ENCODE measurements around the gene NEUROG1.

NEUROG1 gene

GRCh38 chr5:135561266-135561665 lies 25.5 kb upstream of the NEUROG1 start:
- no peak for DNase-seq

- peak; percentile 80 for DNase-seq
Measured at GRCh38 chr5:135560858-135561257, 25.1 kb upstream of the NEUROG1 start.

GRCh38 chr5:135559354-135559753 lies 23.6 kb upstream of the NEUROG1 start:
- DNase-seq = no peak

GRCh38 chr5:135557076-135557838 lies 21.5 kb upstream of the NEUROG1 start:
- DNase-seq = no peak

GRCh38 chr5:135556620-135557019 lies 20.9 kb upstream of the NEUROG1 start:
- no peak for DNase-seq

GRCh38 chr5:135555530-135555929 lies 19.8 kb upstream of the NEUROG1 start:
- no peak for DNase-seq

DNA sequence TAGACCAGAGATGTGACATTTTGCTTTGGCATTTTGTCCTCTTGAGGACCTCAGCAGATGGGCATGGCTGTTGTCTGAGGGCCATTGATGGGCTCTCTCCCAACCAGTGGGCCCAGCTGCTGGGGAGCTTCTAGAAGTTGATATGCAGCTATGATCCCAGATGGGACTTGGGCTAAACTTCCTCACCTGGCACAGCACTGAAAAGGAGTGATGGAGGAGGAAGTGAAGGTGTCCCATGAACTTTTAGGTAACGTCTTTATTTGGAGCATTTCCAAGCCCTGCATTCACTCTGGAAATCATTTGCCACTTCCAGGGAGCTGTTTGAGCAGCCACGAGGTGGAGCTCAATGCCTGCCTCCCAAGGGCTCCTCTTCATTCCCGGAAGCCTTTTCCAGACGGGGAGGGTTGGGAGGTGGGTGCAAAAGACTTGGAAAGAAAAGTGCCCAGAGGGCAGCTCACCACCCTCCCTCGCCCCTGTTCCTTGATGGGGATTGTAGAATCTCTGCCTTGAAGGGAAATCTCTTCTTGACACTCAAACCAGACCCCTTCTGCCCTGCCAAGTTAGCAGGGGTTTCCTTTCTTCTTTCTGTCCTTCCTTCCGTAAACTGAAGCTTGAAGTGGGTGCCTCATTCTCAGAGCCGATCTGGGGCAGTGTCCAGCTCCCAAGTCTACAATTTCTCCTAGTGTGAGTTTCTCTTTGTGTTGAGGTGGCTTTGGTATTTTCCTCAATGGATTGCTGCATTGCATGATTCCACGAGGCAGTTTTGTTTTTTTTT lies 18.1 kb upstream of the NEUROG1 start:
- DNase-seq = no peak

- peak; percentile 64 for DNase-seq
Measured at GRCh38 chr5:135551593-135552447, 16.1 kb upstream of the NEUROG1 start.

GRCh38 chr5:135549413-135549812 lies 13.6 kb upstream of the NEUROG1 start:
- DNase-seq = no peak

DNA sequence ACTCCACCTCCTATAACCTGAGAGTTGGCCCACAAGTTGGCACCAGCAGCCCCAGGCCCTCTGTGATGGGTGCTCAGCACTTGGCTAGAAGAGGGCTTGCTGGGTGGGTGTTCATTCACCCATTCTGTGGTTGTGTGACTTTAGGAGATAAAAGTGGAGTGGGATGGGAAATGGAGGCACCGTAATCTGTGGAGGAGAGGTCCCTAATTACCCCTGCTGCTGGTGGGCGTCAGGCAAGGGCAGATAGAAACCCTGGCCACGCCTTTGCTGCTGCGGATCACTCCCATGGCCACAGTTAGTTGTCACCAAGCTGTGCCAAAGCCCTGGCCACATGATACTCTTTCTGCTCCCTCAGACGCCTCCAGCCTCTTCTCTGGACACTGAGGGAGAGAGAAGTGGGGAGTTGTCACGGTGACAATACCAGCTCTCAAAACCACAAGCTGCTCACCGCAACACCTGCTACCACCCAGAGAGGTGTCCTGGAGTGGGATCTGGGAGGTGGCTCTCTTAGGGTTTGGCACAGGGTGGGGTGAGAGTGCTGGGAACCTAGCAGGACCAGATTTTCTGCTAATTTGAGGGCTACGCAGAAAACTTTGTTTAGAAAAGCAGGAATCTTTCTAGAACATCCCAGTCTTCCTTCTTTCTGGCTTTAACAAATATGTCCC lies 12.0 kb upstream of the NEUROG1 start:
- DNase-seq = no peak

DNA sequence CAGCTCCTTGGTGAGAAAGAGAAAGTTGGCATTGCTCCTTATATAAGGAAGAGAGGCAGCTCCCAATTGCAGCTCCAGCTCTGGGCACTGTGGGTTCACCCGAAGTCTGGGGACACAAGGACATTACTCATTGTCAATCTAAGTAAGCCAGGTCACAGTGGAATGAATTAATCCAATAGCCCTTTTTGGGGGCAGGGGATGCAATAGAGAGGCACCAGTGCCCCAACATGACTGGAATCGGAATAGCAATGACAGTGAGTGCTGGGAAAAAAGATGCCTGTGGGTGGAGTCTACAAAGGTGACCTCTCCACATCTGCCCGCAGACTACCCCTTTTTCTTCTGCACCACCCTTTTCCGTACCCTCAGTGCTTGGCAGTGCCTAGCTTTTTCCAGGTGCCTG lies 11.1 kb upstream of the NEUROG1 start:
- no peak for DNase-seq

DNA sequence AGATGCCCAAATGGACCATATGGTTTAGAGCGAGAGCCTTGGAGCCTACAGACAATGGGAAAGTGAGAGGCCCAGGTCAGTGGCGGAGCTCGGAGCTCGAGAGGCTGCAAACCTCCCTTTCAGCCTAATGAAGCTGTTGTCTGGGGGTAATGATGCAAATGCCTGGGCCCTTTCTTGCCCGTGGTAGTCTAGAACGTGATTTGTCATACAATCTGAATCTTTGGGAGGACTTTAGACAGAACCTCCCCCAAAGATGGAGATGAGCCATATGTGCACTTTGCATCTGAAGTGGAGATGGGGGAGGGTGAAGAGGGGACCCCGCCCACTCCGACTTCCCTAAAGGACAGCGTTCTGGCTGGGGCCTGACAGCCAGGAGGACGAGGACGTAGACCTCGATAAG lies 10.3 kb upstream of the NEUROG1 start:
- no peak for DNase-seq

DNA sequence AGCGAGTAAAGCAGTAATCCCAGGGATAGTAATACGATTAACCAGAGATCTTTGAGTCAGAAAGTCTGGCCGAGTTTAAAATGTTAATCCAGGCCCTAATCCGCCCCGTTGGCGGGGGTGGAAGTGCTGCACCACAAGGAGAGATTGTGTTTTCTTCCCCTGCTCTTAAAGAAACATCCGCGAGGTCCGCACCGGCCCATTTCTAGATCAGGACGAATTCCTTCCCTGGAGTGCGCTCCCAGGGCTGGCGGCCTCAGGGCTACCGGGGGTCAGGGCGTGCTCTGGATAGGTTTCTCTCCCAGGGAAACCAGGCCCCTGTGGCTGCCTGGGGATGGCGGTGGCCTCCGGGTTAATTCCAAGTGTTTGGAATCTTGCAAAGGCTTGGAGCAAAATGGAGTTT lies 9.3 kb upstream of the NEUROG1 start:
- no peak for DNase-seq

- DNase-seq = no peak
Measured at GRCh38 chr5:135543485-135544304, 7.9 kb upstream of the NEUROG1 start.

GRCh38 chr5:135543001-135543484 lies 7.3 kb upstream of the NEUROG1 start:
- DNase-seq = no peak

- DNase-seq = no peak
Measured at GRCh38 chr5:135541807-135542502, 6.2 kb upstream of the NEUROG1 start.

DNA sequence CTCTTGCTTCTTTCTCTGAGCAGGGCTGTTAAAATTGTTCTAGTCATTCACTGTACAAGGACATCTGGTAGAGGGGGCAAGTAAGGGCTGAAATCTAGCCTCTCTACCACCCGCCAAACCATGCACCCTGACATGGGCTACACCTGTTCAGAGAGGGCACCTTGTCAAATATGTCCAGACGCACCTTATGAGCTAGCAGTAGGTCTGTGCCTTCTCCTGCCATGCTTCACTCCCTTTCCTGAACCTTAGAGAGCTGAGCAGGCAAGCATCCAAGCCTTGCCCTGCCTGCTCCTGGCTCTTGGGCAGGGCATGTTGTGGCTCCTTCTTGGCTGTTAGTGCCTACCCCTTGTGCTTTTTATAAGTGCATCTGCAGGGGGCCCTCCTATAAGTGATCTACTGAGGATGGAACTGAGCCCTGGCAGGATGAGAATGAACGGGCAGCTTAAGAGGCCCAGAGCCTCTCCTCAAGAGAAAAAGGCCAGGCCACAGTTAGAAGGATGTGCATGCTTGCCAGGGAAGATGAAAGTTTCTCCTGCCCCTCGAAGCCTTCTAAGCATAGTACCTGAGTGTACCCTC lies 3.8 kb upstream of the NEUROG1 start:
- DNase-seq = no peak

DNA sequence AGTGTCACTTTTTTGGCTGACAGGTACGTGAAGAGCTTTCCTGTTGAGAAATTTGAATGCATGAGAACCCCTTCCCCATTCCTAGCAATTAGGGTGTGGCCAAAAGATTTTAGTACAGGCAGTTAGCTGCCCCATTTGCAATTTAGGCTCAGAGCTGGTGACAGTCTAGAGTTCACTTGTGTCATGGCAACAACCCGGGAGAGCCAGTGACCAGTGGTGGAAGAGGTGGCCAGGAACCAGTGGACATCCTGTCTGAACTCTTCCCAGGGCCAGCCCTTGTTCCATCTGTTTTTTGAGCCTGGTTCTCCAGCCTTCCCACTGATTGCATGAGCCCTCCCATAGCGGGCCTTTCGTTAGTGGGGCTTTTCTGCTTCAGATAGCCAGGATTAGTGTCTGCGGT lies 2.5 kb upstream of the NEUROG1 start:
- no peak for DNase-seq

DNA sequence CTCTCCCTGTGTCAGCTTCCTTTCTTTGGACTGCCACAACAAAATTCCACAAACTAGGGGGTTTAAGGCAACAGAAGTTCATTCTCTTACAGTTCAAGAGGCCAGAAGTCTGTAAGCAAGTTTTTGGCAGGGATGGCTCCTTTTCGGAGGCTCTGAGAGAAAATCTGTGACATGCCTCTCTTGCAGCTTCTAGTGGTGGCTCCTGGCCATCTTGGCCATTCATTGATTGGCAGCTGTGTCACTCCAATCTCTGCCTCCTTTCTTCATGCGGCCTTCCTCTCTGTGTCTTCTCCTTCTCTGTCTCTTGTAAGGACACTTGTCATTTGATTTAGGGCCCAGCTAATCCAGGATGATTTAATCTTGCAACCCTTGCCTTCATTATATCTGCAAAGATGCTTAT lies 2.0 kb upstream of the NEUROG1 start:
- DNase-seq = no peak

DNA sequence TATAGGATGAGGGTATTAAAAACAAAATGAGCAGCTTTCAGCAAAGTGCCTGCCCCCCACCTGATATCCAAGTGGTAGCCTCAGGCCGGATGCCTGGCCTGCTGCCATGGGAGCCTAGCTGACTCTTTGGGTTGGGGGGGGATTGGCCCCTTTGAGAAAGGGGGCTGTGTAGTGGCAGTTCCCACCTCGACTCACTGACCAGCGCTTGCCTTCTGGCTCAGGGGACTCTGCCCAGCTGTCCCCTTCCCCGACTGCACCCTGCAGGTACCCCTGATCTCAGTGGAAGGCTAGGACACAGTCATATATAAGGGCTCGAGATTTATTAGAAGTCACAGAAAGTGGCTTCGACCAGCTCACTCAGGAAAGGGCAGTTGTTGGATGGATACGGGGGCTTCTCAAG lies 1.5 kb upstream of the NEUROG1 start:
- no peak for DNase-seq

- no peak for DNase-seq
Measured at GRCh38 chr5:135535420-135535819, 344 bp downstream of the NEUROG1 start.
